Stimulated activated CD8-positive, alpha-beta memory T cell treated with anti-CD3 and anti-CD28 coated beads, Interleukin-12 subunit alpha, Interleukin-12 subunit beta, amount 100 ng/mL, for 1 hour (primary cell): ENCODE results near the gene ABTB2.

Source experiments
- DNase-seq: peaks from one replicate; pipeline ENCODE4 v3.0.0-alpha.2; 2020; ENCODE audit warnings: low read depth

Gene ABTB2

DNA sequence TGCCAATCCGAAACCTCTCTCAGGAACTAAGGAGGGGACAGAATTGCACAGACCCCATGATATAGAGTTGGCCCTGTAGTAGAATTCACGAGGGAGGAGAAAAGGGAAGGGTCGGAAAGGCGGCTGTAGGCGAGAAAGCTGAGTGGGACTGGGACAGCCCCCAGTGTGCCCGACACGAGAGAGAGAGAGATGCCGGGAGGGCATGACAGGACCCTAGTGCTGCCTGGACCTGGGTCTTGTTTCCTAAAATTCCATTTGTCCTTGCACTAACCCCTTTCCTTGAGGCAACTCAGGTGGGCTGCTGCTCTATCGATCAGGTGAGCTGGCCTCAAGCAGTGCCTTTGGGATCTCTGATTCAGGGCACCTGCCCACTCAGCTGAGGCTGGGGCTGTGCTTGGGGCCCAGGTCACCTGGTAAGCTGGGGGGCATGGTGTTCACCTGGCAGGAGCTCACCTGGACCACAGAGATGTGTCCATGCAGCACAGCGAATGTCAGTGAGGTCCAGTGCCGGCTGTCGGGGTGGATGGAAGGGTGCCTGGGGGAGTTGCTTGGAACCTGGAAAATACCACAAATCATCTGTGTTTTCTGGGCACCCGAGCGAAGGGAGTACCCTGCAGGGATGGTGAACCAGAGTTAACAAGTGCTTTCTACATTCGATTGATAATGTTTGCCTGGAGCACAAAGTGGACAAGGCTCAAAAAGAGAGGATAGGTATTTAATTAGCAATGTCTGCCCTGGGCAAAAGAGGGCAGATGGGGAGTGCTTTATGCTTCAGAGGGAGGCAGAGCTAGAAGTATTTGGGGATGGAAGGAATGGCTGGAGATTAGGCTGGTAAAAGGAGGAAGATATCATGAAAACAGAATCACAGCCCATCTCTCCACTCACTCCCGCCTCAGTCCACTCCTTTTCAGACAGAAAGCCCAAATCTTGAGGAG lies 190.7 kb downstream of the ABTB2 start:
- no peak for DNase-seq

DNA sequence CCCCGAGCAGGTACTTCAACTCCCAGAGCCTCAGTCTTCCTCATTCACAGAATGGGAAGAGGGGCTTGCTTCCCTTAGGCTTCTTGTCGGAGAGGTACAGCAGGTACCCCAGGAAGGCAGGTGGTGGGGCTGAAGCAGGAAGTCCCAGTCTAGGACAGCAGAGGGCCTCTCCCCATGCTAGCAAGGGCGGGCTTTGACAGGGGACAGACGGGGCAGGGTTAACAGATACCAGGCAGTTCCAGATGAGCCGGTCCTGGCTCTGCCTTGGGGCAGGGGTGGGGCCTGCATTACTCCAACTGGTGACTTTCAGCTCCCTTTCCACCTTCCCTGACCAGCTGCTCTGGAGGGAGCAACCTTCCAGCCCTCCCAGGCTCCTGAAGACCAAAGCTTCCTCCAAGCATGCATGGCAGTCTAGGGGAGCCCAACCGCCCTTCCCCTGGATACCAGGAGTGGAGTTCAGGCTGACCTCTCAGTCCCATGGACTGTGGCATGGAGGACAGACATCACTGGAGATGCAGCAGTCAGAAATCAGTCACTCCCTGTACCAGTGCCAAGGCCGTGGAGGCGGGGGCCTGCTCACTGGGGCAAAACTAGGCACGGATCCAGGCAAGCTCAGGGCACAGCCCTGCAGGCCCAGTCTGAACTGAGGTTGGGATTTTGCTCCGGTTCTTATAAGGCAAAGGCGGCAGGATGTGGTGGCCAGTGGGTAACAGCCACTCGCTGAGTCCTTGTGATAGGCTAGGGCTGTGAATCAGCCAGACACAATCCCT lies 191.8 kb downstream of the ABTB2 start:
- no peak for DNase-seq

DNA sequence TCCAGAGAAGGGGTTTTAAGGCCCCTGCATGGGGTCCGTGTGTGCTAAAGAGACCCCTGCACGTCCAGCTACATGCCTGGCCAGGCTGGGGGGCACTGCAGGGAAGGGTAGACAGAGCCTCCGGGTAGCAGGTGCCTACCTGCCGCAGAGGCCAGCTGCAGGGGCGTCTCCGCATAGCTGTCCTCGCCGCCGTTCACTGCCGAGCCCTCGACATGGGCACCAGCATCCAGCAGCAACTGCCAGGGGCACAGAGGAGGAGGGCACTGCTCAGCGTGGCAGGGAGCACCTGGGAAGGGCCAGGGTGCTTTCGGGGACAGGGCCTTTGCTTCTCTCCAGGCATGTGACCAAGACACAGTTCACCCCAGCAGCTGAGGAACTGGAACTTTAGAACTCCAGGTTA lies 192.7 kb downstream of the ABTB2 start:
- DNase-seq, result no peak

DNA sequence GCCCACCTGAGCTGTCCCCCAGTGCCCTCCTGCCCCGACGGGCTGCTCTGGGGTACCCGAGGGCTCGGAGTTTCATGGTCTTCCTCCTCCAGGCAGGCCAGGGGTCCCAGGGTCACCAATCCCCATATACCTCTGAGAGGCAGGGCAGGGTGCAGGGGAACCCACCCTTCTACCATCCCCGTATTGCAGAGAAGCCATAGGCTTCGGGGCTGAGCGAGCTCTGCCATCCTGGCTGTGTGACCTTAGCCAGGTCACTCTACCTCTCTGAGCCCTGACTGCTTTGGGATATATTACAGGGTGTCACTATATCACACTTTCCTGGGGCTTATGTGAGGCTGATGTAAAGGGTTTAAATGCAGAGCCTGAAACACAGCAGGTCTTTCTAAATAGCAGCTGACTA lies 195.0 kb downstream of the ABTB2 start:
- no peak for DNase-seq

DNA sequence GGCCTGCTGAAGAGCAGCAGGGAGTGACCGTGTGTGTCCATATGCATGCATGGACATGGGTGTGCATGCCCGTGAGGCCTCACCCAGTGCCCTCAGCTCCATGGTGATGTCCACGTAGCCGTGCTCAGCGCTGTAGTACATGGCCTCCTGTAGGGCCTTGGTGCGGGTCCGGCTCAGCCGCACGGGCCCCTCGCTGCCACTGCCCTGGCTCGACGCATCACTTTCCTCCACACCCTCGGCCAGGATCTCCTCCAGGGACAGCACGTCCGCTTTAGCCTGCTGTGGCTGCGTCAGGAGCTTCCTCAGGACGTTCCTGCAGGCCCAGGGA lies 195.4 kb downstream of the ABTB2 start:
- no peak for DNase-seq

DNA sequence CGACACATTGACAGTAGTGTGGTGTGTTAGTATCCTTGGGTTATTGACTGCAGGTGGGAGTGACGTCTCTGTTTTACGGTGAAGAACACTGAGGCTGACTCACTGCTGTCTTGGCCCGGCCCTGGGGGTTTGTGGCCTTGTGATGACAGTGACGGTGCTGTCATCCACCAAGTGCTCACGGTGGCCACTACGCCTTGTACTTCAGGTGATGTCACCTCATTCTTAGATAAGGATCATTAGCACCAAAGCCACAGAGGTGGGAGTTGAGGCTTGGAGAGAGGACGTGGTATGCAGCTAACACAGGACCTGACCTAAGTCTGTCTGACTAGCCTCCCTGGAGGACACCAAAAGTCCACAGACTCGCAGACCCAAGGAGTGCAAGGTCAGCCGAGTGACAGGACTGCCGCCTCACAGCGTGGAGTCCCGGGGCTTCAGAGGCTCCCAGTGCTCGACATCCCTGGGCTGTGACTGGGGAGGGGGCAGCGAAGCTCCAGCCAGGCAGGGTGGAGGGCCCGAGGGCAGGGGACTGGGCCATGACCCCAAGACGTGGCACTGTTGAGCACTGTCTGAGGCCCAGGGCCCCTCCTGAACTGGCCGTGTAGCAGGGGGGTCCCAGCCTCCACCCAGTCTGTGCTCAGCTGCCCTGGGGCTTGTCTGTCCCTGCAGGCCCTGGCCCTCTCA lies 195.9 kb downstream of the ABTB2 start:
- DNase-seq, result peak; percentile 15

DNA sequence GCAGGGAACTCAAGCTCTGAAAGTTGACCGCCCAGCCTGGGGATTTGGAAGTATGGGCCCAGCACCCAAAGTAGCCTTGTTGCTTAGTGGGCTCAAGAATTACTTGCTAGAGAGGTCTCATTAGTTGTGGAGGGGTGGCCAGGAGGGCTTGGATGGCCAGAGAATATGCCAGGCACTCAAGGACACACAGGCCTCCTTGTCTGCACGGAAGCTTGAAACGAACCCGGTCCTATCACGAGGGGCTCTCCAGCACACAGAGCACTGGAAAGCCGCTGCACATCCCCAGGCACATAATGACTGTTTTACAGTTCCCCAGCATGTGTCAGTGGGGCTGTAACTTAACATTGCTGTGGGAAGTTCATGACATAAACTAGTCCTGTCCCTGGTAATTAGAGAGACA lies 196.4 kb downstream of the ABTB2 start:
- no peak for DNase-seq

DNA sequence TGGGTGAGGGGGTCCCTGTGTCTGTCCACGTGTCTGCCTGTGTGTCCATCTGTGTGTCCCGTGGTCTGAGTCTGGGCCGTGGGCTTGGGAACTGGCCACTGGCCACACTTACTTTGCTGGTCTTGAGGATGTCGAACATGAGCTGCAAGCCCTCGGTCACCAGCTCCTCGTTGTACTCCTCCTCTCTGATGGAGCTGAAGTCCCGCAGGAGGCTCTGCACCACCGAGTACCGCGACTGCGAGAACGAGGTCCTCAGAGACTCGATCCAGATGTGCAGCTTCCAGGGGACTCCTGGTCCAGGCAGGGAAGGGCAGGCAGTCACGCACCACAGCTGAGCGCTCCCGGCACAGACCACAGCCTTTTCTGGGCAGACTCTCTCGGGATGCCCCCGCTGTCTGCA lies 197.0 kb downstream of the ABTB2 start:
- no peak for DNase-seq

DNA sequence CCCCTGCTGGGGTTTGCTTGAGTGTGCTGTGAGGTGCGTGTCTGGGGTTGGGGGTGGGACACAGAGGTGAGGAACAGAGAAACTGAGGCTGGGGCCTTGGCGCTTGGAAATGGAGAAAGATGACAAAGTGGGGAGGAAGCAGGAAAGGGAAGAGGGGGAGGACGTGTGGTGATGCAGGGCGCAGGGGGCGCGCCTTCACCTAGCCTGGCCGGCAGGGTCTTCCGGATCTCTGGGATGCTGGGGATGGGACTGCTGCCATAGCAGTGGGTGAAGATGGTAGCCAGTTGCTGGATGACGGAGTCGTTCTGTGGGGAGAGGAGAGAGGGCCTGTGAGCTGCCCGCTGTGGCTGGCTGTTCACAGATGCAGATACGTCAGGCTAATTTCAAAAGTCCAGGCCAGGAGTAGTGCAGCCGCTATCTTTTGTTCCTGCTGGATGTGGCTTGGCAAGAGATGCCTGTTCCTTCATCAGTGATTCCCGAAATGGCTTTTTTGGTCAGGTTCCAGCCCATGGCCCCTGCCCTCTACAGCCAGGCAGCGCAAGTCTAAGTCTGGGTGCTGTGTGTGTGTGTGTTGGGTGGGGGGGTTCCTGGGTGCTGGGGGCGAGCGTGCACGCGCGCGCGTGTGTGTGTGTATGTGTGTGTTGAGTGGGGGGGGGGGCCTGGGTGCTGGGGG lies 197.6 kb downstream of the ABTB2 start:
- no peak for DNase-seq

DNA sequence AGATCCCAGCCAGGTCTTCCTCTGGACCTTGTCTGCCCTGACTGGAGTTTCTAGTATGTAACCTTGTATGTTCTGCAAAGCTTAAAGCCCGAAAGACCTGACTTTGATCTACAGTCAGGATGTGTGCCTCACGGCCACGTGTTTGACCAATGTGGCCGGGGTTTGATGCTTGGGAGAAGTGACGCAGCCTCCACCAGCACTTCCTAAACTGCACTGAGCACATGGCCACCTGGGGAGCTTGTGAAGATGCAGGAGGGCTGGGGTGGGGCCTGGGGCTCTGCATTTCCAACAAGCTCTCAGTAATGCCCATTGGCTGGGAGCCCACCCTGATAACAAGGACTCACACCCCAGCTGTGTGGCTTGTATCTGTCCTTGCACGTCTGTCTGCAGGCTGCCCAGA lies 199.1 kb downstream of the ABTB2 start:
- DNase-seq, result no peak

DNA sequence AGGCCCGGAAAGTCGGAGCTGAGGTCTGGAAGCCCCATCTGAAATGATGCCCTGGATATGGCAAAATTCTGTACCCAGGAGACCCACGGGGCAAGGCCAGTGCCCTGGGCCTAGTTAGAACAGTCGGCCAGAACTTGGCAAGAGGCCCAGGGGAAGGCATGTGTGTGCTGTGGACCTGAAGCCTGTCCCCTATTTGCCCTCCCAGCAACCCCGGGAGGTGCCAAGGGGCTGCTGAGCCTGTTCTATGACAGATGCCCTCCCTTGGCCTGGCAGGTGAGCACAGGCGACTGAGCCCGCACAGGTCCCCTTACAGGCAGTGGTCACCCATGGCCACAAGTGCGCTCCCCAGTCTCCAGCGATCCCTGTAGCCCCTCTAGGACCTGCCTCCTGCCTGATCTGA lies 200.6 kb downstream of the ABTB2 start:
- DNase-seq, result no peak

DNA sequence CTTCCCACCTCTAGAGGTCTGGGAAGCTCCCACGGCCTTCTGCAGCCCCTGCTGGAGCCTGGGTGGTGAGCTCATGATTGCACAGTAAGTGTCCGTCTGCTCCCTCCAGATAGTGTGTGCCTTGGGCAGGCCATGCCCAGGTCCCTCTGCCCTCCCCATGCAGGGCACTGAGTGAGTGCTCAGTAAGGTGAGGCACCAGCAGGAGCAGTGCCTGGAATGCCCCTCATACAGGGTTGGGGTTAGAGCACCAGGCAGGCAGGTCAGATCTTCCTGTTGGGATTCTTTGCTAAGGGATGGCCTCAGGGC lies 202.1 kb downstream of the ABTB2 start:
- DNase-seq, result no peak

DNA sequence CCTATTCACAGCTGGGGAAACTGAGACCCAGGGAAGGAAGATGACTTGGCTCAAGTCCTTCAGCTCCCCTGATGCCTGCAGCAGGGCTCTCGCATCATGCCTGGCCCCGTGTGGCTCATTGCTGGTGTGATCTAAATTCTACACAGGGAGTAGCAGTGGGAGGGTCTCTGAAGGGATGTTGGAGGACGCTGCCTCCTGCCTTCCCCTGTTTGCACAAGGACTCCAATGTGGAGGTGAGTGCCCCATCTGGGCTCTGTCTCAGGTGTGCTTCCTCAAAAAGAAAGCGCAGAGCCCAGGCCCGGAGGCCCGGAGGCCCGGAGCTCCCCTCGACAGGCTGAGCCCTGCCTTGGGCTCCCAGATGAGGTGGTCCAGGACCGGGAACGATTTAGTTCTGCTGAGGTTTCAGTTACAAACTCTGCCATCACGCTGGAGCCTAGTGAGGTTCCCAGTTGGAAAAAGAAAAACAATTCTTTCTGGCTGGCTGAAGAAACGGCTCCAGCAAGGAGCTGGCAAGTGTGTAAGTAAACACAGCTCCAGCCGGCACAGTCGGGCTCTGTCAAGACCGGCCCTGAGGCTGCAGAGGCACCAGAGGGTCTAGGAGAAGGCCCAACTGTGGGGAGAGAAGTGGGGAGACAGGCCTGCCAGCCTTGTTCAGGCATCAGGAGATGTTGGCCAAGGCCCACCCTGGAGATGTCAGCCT lies 202.6 kb downstream of the ABTB2 start:
- no peak for DNase-seq

DNA sequence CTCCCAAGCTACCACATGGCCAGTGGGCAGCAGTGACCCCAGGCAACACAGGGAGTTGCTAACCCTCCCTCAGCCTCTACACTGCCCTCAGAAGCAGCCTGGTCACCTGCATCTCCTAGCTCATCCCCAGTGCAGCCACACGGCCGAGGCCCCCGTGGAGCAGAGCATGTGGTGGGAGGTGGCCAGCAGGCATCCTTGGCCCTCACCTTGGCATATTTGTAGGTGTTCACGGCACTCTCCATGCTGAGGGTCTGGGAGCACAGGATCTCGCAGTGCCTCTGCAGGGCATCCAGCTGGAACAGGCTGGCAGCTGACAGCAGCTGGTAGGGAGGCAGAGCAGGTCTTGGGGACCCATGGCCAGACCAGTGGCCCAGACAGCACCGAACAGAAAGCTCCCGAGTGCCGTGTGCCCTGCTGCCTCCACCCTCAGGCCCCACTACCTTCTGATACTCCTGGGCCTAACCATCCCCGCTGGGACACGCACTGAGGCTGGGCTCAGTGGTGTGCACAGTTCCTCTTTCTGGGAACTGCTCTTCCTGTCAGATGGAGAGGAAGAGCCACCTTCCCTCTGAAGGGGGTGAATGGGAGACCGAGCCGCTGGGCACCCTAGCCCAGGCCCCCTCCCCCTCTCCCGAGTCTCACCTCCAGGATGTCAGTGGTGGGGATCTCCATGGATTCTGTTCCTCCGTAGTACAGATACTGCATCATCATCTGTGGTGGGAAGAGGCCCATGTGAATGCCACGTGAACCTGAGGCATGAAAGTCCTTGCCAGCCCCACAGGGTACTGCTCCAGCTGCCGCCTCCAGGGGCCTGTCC lies 203.5 kb downstream of the ABTB2 start:
- no peak for DNase-seq

DNA sequence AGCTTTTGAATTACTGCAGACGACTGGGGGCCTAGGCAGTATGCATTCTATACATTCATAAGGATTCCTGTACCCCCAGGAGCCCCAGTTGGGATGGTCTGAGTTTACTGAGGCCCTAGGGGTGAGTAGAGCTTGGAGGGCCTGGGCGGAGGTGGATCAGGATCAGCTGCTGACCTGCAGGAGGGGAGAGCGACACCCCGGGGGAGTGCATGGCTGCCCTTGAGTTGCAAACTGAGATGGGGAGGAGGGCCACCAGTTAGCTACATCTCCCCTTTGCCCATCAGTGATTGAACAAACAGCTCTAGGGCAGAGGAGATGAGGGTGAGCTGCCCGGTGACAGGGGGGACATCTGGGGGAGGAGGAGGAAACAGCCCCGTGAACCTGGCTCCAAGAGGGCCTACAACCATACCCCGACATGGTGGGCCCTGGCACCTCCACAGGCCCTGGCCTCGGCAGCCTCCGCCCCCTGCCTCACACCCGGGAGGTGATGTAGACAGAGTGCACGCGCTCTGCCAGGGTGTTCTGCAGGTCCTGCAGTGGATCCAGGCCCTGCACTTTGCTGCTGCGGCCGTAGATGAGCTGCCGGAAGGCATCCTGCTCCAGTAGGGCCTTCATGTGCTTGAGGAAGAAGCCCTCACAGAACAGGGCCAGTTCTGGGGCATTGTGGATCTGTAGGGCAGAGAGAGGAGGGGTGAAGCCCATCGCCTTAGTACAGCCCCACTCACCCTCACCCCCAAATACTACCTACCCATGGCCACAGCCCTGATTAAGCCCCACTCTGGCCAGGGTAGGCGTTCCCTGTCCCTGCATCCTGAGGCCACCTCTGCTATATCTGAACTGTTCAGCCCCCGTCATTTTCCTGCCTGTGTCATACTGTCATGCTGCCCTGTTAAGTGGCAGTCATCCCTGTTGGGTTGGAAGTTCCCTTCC lies 205.6 kb downstream of the ABTB2 start:
- no peak for DNase-seq

DNA sequence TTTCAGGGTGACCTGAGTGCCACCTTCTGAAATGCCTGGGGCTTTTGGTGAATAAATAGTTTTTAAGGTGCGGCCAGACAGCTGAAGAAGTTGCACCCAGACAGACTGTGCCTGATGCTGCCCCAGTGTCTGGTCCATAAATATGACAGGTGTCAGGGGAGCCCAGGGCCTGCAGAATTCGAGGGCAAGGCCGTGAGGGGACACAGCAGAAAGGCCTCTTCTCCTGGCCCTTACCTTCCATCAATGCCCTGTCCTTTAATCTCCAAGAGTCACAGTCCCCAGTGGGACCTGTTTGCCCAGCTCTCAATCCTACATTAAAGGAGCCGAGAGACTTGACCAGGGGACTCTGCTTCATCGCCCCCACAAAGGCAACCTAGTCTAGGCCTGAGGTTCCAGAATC lies 206.6 kb downstream of the ABTB2 start:
- no peak for DNase-seq

DNA sequence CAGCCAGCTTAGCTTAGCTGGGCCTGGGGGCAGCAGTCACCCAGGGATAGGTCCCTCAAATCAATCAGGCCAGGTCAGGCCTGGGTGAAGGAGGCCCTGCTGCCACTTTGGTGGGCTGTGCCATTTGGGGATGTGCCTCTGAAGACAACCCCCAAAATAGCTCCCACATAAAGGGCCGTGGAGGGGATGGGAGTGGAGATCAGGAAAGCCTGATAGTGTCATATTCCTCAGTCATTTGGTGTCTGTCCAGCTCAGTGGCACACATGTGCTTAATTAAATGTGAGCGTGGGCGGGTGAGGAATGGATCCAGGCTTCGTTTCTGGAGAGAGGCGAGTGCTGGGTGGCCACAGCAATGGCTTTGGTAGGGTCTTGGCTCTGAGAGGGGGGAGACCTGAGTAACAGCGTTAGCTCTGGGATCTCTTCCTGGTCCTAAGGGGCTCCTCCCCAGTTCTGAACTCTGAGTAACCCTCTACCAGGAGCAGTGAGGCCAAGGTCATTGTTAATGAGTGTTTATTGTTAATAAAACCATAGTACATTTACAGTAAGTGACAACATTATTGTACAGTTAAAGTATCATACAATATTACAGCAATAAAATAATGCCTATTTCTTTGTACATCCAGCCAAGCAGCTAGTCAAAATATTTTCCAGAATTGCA lies 207.2 kb downstream of the ABTB2 start:
- no peak for DNase-seq

DNA sequence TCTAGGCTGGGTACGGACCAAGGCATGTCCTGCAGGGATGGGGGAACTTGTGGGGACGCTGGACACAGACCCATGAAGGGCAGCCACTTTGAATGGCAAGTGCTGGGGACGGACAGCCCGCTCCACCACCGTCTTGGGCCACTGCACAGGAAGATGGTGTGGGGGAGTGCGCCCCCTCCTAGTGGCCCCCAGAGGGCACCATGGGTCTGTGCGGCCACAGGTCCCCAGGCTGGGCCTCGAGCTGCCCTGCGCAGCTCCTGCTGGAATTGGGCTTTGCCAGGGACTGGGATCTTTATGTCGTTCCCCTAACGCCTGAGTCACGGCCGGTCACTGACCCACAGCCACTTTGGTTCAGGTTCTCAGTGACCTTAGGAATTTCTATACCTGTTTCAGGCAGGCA lies 208.0 kb downstream of the ABTB2 start:
- DNase-seq, result no peak

DNA sequence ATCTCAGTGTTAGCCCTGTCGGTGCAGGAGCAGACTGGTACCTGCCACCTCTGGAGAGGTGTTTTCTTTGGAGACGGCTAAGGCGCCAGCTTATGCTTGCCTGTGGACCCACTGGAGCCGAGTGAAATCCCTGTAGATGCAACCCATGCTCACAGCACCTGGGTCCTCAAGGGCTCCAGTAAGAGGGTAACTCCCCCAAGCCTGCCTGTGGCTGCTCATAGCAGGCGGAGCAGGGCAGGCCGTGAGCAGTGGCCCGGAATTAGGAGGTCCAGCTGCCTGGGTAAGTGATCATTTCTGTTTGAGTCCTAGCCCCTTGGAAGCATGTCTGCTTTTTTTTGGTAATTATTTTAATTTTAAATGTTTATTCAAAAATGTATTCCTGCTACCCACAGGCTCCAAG lies 208.5 kb downstream of the ABTB2 start:
- no peak for DNase-seq
